Subcutaneous adipose tissue (tissue), 4 donors: ENCODE results near the gene DHRS7. TPM values are rescaled to one million over a fixed set of nuclear protein-coding genes. Genes with fewer than 3 reads are reported as not detected.

Experiments
- CTCF ChIP-seq: fragments of 450-650 bp; IDR thresholded peaks from one replicate; pipeline ENCODE4 v1.5.1; 2016; ENCODE audit warnings: low read depth, mild to moderate bottlenecking, control low read depth, antibody characterized with exemption, moderate library complexity
- total RNA-seq, 4 donors: library from RNA; depleted of rRNA; stranded (reverse); fragments of >200 nt; gene quantifications; one replicate each; pipeline ENCODE4 v1.1.0, GENCODE V29; 2016

Gene DHRS7
- total RNA-seq, 4 donors from 2014 or later = 73.0 to 106 (median 83.2) TPM

GRCh38 chr14:60163693-60164092 is 1.5 kb downstream of the DHRS7 start:
- no peak for TF ChIP-seq CTCF

- TF ChIP-seq CTCF = no peak
These were observed 3.7 kb downstream of the DHRS7 start for GRCh38 chr14:60161196-60162107.

- no peak for TF ChIP-seq CTCF
These were observed 4.8 kb downstream of the DHRS7 start for GRCh38 chr14:60160422-60160821.

GRCh38 chr14:60154671-60155070 is 10.5 kb downstream of the DHRS7 start:
- no peak for TF ChIP-seq CTCF

GRCh38 chr14:60153991-60154390 is 11.2 kb downstream of the DHRS7 start:
- TF ChIP-seq CTCF = no peak

GRCh38 chr14:60151715-60152114 is 13.5 kb downstream of the DHRS7 start:
- no peak for TF ChIP-seq CTCF

GRCh38 chr14:60134702-60135101 is 30.5 kb downstream of the DHRS7 start:
- TF ChIP-seq CTCF = no peak
